ENCODE measurements around the gene ZNF160. TPM values are rescaled to one million over a fixed set of nuclear protein-coding genes. Genes with fewer than 3 reads are reported as not detected.
"Not testable (repeated sequence)": the region's sequence is repeated elsewhere in the genome, so short reads cannot be mapped to it uniquely, and the experiment has no call there.

Gene ZNF160
- total RNA-seq, 4 donors from 2014 or later, result 11.7 to 36.6 (median 13.5) TPM

DNA sequence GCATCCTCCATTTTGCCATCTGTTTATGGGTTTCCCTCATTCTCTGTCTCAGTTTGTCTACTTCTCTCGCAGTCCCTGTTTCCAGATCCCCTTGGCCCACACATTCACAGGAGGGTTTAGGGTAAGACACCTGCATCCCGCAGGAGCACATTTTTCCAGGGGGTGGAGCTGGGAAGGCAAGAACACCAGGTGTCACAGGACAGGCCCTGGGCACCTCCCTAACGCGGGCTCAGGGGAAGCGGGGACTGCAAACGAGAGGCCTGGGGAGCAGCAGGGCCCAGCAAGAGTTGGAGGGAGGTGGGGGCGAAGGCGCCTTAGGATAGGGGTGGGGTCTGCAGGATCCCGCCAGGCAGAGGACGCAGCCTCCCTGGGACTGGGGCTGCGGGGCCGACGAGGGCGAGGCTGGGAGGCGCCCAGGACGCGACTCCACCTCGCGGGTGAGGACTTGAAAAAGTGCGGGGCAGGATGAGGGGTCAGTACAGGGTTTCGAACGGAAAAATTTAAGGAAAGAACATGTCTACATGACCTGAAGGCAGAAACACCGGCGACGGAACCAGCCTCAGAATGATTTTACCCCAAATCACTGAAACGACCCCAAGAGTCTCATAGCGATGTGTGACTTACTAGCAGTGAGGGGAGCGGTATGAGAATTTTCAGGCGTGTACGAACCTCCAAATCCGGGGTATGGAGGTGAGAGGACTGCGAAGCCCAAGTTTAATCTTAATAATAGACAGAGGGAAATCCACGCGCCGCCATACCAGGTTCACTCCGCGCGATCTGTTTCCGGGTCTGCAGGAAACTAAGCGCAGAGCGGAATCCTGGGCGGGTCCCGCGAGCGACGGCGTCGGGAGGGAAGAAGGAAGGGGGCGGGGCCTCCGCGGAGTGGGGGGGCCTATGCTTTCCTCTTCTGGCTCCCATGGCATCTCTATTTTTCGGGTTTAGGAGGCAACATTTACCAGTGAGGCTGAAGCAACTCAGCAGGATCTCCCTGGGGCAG, 65.8 kb downstream of the ZNF160 start:
- 16 to 31% methylated on average over 24 to 35 of the region's 52 CpGs for whole genome bisulfite sequencing, 2 donors
- H3K4me1 ChIP-seq, result no peaks in the 10 kb centered on the region
- intact Hi-C loops (cut with DNase I), result no loop called here
- peaks cover 0 to 46% (median 16%) of the 10 kb centered on the region in 3 donors for H3K9me3 ChIP-seq
- peak overlapping the region in 1 of 4 donors; percentile 47 for H3K4me3 ChIP-seq
- peaks cover 0 to 41% (median 0%) of the 10 kb centered on the region in 4 donors for H3K27me3 ChIP-seq
- no peak for TF ChIP-seq POLR2A (IDR thresholded peaks at IDR 0.05)
- TF ChIP-seq, protein P1, sequence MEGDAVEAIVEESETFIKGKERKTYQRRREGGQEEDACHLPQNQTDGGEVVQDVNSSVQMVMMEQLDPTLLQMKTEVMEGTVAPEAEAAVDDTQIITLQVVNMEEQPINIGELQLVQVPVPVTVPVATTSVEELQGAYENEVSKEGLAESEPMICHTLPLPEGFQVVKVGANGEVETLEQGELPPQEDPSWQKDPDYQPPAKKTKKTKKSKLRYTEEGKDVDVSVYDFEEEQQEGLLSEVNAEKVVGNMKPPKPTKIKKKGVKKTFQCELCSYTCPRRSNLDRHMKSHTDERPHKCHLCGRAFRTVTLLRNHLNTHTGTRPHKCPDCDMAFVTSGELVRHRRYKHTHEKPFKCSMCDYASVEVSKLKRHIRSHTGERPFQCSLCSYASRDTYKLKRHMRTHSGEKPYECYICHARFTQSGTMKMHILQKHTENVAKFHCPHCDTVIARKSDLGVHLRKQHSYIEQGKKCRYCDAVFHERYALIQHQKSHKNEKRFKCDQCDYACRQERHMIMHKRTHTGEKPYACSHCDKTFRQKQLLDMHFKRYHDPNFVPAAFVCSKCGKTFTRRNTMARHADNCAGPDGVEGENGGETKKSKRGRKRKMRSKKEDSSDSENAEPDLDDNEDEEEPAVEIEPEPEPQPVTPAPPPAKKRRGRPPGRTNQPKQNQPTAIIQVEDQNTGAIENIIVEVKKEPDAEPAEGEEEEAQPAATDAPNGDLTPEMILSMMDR (IDR thresholded peaks at IDR 0.05), result no peak
- no peak overlapping the region for H3K27ac ChIP-seq
- no peak for DNase-seq
- H3K36me3 ChIP-seq, result no peaks in the 10 kb centered on the region

DNA sequence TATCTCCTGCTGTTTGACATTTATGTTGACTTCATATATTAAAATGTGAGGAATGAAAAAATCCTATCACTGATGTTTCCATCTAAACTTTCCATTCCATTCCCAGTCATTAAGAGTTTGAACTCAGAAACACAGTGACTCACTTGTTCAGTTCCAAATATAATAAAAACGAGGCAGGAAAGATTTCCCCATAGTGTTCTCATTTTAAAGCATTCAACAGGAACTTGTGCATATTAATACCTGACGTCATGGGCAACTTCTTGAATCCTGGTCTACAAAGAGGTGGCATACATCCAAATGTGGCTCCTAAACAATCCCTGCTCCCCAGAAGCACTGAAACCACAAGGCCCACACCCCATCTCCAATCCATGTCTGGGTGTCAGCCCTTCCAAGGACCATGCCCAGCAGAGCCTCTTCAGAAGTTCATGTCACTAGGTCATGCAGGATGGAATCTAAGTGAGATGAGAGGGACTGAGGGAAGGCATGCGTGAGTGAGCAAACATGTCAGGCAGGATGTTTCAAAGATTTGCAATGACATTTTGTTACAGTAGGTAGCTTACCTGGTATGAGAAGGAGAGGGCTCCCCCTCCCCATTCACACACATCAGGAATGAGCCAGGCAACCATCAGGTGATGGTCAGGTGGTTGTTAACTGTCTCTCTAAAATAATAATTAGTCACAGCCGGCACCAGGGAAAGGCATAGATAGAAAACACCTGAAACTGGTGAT, 68.1 kb downstream of the ZNF160 start:
- H3K27me3 ChIP-seq, result peaks cover 0 to 34% (median 0%) of the 10 kb centered on the region in 4 donors
- no peak overlapping the region for H3K4me3 ChIP-seq
- TF ChIP-seq, protein P1 (IDR thresholded peaks at IDR 0.05), result no peak
- TF ChIP-seq POLR2A (IDR thresholded peaks at IDR 0.05), result no peak
- peaks cover 0 to 53% (median 16%) of the 10 kb centered on the region in 3 donors for H3K9me3 ChIP-seq
- no peak overlapping the region for H3K27ac ChIP-seq
- no peak for DNase-seq
- intact Hi-C loops (cut with DNase I), result no loop called here
- no peaks in the 10 kb centered on the region for H3K4me1 ChIP-seq
- 43 to 57% methylated on average over 4 of the region's 4 CpGs for WGBS, 2 donors
- H3K36me3 ChIP-seq, result no peaks in the 10 kb centered on the region

DNA sequence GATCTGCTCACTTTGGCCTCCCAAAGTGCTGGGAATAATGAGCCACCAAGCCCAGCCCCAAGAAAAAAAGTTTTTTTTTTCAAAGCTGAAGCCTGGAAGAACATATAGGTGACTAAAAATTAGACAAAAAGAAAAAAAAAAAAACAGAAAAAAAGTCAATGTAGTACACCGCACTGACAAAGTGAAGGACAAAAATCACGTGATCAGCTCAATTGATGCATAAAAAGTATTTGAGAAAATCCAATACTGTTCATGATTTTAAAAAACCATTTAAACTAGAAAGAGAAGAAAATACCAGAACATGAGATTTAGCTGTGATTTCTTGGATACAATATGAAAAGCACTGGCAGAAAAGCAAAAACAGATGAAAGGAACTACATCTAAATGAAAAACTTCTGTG, 69.2 kb downstream of the ZNF160 start:
- H3K27ac ChIP-seq, result no peak overlapping the region
- TF ChIP-seq, protein P1 (IDR thresholded peaks at IDR 0.05), result no peak
- no peak for TF ChIP-seq POLR2A (IDR thresholded peaks at IDR 0.05)
- no peak overlapping the region for H3K4me3 ChIP-seq
- H3K4me1 ChIP-seq, result no peaks in the 10 kb centered on the region
- intact Hi-C loops (cut with DNase I), result no loop called here
- peaks cover 0 to 50% (median 16%) of the 10 kb centered on the region in 3 donors for H3K9me3 ChIP-seq
- no peaks in the 10 kb centered on the region for H3K36me3 ChIP-seq
- H3K27me3 ChIP-seq, result peaks cover 0 to 24% (median 0%) of the 10 kb centered on the region in 4 donors
- WGBS, 2 donors, result 78 to 79% methylated on average over 2 of the region's 2 CpGs
- DNase-seq, result no peak

DNA sequence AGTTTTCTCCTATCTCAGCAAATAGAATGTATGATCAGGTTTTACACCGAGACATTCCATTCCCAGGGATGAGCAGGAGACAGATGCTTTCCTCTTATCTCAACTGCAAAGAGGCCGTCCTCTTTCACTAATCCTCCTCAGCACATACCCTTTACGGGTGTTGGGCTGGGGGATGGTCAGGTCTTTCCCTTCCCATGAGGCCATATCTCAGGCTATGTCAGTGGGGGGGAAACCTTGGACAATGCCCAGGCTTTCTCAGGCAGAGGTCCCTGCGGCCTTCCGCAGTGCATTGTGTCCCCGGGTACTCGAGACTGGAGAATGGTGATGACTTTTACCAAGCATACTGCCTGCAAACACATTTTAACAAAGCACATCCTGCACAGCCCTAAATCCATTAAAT, 74.9 kb downstream of the ZNF160 start:
- H3K36me3 ChIP-seq; H3K4me3 ChIP-seq; H3K4me1 ChIP-seq; H3K27me3 ChIP-seq; H3K27ac ChIP-seq; intact Hi-C loops (cut with DNase I); DNase-seq: not testable (repeated sequence)
- peaks cover 0 to 52% (median 0%) of the 10 kb centered on the region in 3 donors for H3K9me3 ChIP-seq
- 24 to 26% methylated on average over 3 to 5 of the region's 7 CpGs for WGBS, 2 donors

DNA sequence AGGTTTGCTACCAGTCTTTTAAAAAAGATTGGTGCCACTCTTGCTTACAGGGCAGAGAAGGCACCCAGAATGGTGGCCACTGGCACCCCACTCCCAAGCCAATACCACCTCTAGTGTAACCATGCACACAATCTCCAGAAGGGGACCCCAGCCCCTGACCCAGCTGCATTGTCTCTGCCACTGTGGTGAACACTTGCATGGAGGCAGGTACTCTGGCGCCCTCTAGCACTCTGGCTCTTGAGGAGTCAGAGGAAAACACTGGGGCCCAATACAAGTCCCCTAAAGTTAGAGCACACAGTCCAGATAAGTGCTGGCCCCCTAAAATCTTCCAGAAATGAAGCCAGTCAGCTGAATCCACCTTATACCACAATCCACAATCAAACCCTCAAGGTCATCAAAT, 83.5 kb downstream of the ZNF160 start:
- Histone ChIP-seq H3K27ac (no peak overlapping the region), H3K4me3 (no peak overlapping the region), H3K4me1 (no peaks in the 10 kb centered on the region), H3K36me3 (no peaks in the 10 kb centered on the region), H3K9me3 (peaks cover 0 to 51% (median 7%) of the 10 kb centered on the region in 3 donors), H3K27me3 (no peaks in the 10 kb centered on the region)
- WGBS, 2 donors, result 11% methylated on average over 1 of the region's 1 CpG; no CpG with 5 or more reads in 1 of the 2 donors
- no peak for DNase-seq
- intact Hi-C loops (cut with DNase I), result no loop called here
- TF ChIP-seq, protein P1 (IDR thresholded peaks at IDR 0.05), result no peak
- TF ChIP-seq POLR2A (IDR thresholded peaks at IDR 0.05), result no peak

Other genes starting within 250 kb of the ZNF160 start
- 10 to 100 TPM in 3 of 4 donors, 1 to 10 TPM in 1; 9.1 to 15.1 (median 13.3) TPM for gene ZNF468, start 245.8 kb downstream of the ZNF160 start, total RNA-seq
- 10 to 100 TPM in 1 of 4 donors, 1 to 10 TPM in 3; 2.3 to 10.5 (median 5.5) TPM for gene ZNF320, start 205.8 kb downstream of the ZNF160 start, total RNA-seq
- gene ZNF888, start 180.0 kb downstream of the ZNF160 start, total RNA-seq, result 1 to 10 TPM; 1.8 to 6.3 (median 4.1) TPM
- gene ZNF816, start 140.5 kb downstream of the ZNF160 start, total RNA-seq, result 1 to 10 TPM in 3 of 4 donors, under 1 TPM in 1; 0.91 to 7.8 (median 6.2) TPM
- not detected for gene ERVV-1, start 89.5 kb downstream of the ZNF160 start, total RNA-seq
- gene ERVV-2, start 58.7 kb downstream of the ZNF160 start, total RNA-seq, result not detected
- gene ZNF415, start 29.5 kb upstream of the ZNF160 start, total RNA-seq, result 1 to 10 TPM in 2 of 4 donors, under 1 TPM in 2; 0.26 to 4.6 (median 1.3) TPM
- gene ZNF347, start 55.6 kb upstream of the ZNF160 start, total RNA-seq, result 1 to 10 TPM; 1.4 to 8.4 (median 3.1) TPM
- gene ZNF665, start 89.9 kb upstream of the ZNF160 start, total RNA-seq, result 1 to 10 TPM in 3 of 4 donors, under 1 TPM in 1; 0.34 to 3.8 (median 1.3) TPM
- gene ZNF677, start 151.5 kb upstream of the ZNF160 start, total RNA-seq, result 10 to 100 TPM in 1 of 4 donors, 1 to 10 TPM in 3; 3.4 to 18.1 (median 3.6) TPM
- gene VN1R2, start 154.9 kb upstream of the ZNF160 start, total RNA-seq, result not detected
- gene VN1R4, start 164.3 kb upstream of the ZNF160 start, total RNA-seq, result not detected
- 1 to 10 TPM; 2.3 to 7.1 (median 4.4) TPM for gene ZNF845, start 230.3 kb upstream of the ZNF160 start, total RNA-seq

Data from esophagus squamous epithelium (tissue), 5 donors.